ENCODE data around the gene FNBP1. TPM values are rescaled to one million over a fixed set of nuclear protein-coding genes. Genes with fewer than 3 reads are reported as not detected.

FNBP1 gene
- total and polyA plus RNA-seq, 10 of the 15 experiments (the other 5 are each of a cell fraction or from before 2014, with no cell fraction given): 64.5 to 353 (median 179) TPM

DNA sequence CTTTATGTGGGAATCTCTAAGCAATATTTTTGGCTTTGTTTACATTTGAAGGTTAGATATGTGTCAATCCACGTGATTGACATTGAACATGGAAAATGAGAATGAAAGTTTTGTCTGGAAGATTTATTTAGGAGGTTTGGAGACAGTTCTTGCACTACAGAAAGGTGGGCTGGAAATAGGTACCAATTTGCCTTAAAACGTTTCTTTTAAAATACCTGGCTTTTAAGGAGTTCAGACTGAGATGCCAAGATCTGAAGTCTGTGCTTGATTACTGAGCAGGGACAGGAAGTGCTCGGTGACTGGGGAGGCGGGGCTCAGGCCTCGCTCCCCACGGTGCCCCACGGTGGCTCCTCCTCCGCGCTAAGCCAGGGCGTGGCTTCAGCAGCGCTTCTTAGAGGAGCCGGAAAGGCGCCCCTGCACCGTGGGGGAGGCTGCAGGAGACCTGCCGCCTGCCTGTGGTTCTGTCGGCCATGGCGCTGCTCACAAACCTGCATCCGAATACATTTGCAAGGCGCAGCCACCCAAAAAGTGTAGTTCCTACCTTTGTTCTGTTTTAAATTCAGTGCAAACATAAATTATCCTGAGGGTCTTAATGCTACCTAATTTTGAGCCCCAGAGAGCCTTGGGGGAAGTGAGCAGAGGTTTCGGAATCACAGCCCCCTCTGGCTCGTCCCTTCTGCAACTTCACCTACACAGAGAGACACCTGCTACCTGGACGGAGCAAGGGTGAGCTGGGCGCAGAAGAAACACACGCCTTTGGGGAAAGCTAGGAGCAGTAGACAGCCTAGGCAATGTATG lies 158.6 kb downstream of the FNBP1 start (continued):
- TF ChIP-seq, protein P1, sequence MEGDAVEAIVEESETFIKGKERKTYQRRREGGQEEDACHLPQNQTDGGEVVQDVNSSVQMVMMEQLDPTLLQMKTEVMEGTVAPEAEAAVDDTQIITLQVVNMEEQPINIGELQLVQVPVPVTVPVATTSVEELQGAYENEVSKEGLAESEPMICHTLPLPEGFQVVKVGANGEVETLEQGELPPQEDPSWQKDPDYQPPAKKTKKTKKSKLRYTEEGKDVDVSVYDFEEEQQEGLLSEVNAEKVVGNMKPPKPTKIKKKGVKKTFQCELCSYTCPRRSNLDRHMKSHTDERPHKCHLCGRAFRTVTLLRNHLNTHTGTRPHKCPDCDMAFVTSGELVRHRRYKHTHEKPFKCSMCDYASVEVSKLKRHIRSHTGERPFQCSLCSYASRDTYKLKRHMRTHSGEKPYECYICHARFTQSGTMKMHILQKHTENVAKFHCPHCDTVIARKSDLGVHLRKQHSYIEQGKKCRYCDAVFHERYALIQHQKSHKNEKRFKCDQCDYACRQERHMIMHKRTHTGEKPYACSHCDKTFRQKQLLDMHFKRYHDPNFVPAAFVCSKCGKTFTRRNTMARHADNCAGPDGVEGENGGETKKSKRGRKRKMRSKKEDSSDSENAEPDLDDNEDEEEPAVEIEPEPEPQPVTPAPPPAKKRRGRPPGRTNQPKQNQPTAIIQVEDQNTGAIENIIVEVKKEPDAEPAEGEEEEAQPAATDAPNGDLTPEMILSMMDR (IDR thresholded peaks at IDR 0.05 in 2 of 3, conservative IDR thresholded peaks at IDR 0.05 in 1 of 3; ENCODE audit: control insufficient read depth in 2 of 3, extremely low read depth in 1 of 3, insufficient read depth in 1 of 3, low read depth in 3 of 3, low read length in 3 of 3): 0 out of 6 replicates have a peak, but pooled peaks of 1 of the 3 experiments have one; percentile 2
- TF ChIP-seq TCF3 (IDR thresholded peaks at IDR 0.05; ENCODE audit: borderline replicate concordance, insufficient read depth, low read depth, low read length): no peak
- TF ChIP-seq SIN3A (IDR thresholded peaks at IDR 0.05; ENCODE audit: low read depth, low read length): no peak; the same call in 1 of the 2 replicates
- TF ChIP-seq ETV6 (conservative IDR thresholded peaks at IDR 0.05 in 1 of 2, IDR thresholded peaks at IDR 0.05 in 1 of 2; ENCODE audit: borderline replicate concordance in 1 of 2, low read depth in 1 of 2): 0 out of 4 replicates have a peak, but pooled peaks of 1 of the 2 experiments have one; percentile 25
- TF ChIP-seq, protein P2, sequence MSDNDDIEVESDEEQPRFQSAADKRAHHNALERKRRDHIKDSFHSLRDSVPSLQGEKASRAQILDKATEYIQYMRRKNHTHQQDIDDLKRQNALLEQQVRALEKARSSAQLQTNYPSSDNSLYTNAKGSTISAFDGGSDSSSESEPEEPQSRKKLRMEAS (IDR thresholded peaks at IDR 0.05; ENCODE audit: low read depth, low read length): peak; percentile 30; the same call in 1 of the 2 replicates
- peak; percentile 68 for TF ChIP-seq SPI1 (IDR thresholded peaks at IDR 0.05; ENCODE audit: borderline replicate concordance, insufficient read depth, low read depth, low read length)
- TF ChIP-seq, protein P3, sequence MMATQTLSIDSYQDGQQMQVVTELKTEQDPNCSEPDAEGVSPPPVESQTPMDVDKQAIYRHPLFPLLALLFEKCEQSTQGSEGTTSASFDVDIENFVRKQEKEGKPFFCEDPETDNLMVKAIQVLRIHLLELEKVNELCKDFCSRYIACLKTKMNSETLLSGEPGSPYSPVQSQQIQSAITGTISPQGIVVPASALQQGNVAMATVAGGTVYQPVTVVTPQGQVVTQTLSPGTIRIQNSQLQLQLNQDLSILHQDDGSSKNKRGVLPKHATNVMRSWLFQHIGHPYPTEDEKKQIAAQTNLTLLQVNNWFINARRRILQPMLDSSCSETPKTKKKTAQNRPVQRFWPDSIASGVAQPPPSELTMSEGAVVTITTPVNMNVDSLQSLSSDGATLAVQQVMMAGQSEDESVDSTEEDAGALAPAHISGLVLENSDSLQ (IDR thresholded peaks at IDR 0.05): peak; percentile 92
- no peak for TF ChIP-seq BMI1 (IDR thresholded peaks at IDR 0.05; ENCODE audit: borderline replicate concordance)
